H1 (cell line): ENCODE results near the gene PALM. TPM values are rescaled to one million over a fixed set of nuclear protein-coding genes. Genes with fewer than 3 reads are reported as not detected.
A peak's percentile ranks its signal among the peaks of the same experiment; 100 is the strongest.

Experiments used
- CEBPB ChIP-seq: IDR thresholded peaks from 2 replicates; pipeline ENCODE4 v1.6.1; 2012; ENCODE audit warnings: low read depth, low read length
- polyA plus RNA-seq, 7 experiments: library from polyadenylated mRNA; depleted of rRNA in 3 of 7; stranded (reverse) in 5 of 7; unstranded in 2 of 7; fragments of >200 nt in 5 of 7; fragments of 200-250 nt in 2 of 7; gene quantifications; 1 replicate in 5 of 7; 2 replicates in 1 of 7; 4 replicates in 1 of 7; pipeline versions ENCODE4 v1.2.1 to v1.2.3, GENCODE V29; 2011 to 2013; ENCODE audit warnings: missing spikeins in 2 of 7, mixed read lengths in 2 of 7
- total RNA-seq: library from RNA; stranded (reverse); fragmentation: NEBNext Ultra II Directional; extraction: Animal tissue kit (Norgen Biotek cat#: 25700); gene quantifications from 2 replicates; pipeline ENCODE4 v1.2.1, GENCODE V29; 2021

PALM gene
- total and polyA plus RNA-seq, 2 of the 8 experiments (the other 6 are each of a cell fraction or from before 2014, with no cell fraction given), result 5.7 to 16.5 TPM

- 0 out of 2 replicates have a peak, but pooled peaks have one; percentile 20 for TF ChIP-seq CEBPB
These were observed 80.9 kb downstream of the PALM start (continued) for GRCh38 chr19:789701-790060.
